Activated CD4-positive, alpha-beta T cell treated with anti-CD3 and anti-CD28 coated beads, Interleukin-2, amount 10 ng/mL, durations not matched to agents 7 days and 5 days (primary cell): Measurements from ENCODE around the gene DNAJC19. TPM values are rescaled to one million over a fixed set of nuclear protein-coding genes. Genes with fewer than 3 reads are reported as not detected.

Experiments used
- CTCF ChIA-PET: fragments of 350-600 bp; sonication (Branson Sonifier 250); formaldehyde crosslinking; loops from one replicate; lab custom pipeline; 2021; ENCODE audit warnings: antibody characterized with exemption; lab: Charles Lee
- POLR2A ChIA-PET: fragments of 350-600 bp; sonication (Branson Sonifier 250); formaldehyde crosslinking; loops from one replicate; lab custom pipeline; 2021; ENCODE audit warnings: antibody characterized with exemption; lab: Charles Lee
- DNase-seq: peaks from one replicate; pipeline ENCODE4 v3.0.0-alpha.2; 2020
- H3K27ac Mint-ChIP-seq: one replicate; pipeline ENCODE4 v1.8.0; 2021; ENCODE audit warnings: mild to moderate bottlenecking, moderate library complexity, mixed read lengths
- H3K27me3 Mint-ChIP-seq: one replicate; pipeline ENCODE4 v1.8.0; 2021; ENCODE audit warnings: mixed read lengths
- H3K36me3 Mint-ChIP-seq: one replicate; pipeline ENCODE4 v1.8.0; 2021; ENCODE audit warnings: low read depth, mixed read lengths
- H3K4me1 Mint-ChIP-seq: one replicate; pipeline ENCODE4 v1.8.0; 2021; ENCODE audit warnings: mixed read lengths
- H3K4me3 Mint-ChIP-seq: one replicate; pipeline ENCODE4 v1.8.0; 2021; ENCODE audit warnings: mild to moderate bottlenecking, moderate library complexity, mixed read lengths
- H3K9me3 Mint-ChIP-seq: one replicate; pipeline ENCODE4 v1.8.0; 2021; ENCODE audit warnings: mixed read lengths
- total RNA-seq, 2 experiments: library from RNA; stranded (reverse); gene quantifications; one replicate each; pipeline ENCODE4 v1.2.3, GENCODE V29; 2021

DNAJC19 gene
- total RNA-seq, 2 experiments from 2014 or later, result 33.5 to 45.7 TPM

- ChIA-PET POLR2A (no interaction called here), CTCF (interaction anchor here (1.2 kb wide), 1 partner anchor 8 kb away, joined by 3 read pairs; no protein-coding TSS in a partner anchor)
- H3K27ac Mint-ChIP-seq, result no peak overlapping the region
- H3K9me3 Mint-ChIP-seq, result no peaks in the 10 kb centered on the region
- H3K36me3 Mint-ChIP-seq, result peaks cover 44% of the 10 kb centered on the region
- no peak for DNase-seq
- H3K4me3 Mint-ChIP-seq, result no peak overlapping the region
- no peaks in the 10 kb centered on the region for H3K27me3 Mint-ChIP-seq
- peaks cover 7% of the 10 kb centered on the region for H3K4me1 Mint-ChIP-seq
Observed at GRCh38 chr3:180947761-180948390, 41.7 kb downstream of the DNAJC19 start.

GRCh38 chr3:180940826-180941225 is 48.7 kb downstream of the DNAJC19 start:
- no peak for DNase-seq
- no peaks in the 10 kb centered on the region for H3K9me3 Mint-ChIP-seq
- no peaks in the 10 kb centered on the region for H3K4me1 Mint-ChIP-seq
- H3K4me3 Mint-ChIP-seq, result no peak overlapping the region
- H3K36me3 Mint-ChIP-seq, result peaks cover 45% of the 10 kb centered on the region
- POLR2A ChIA-PET, result no interaction called here
- H3K27ac Mint-ChIP-seq, result no peak overlapping the region
- CTCF ChIA-PET, result no interaction called here
- H3K27me3 Mint-ChIP-seq, result no peaks in the 10 kb centered on the region

DNA sequence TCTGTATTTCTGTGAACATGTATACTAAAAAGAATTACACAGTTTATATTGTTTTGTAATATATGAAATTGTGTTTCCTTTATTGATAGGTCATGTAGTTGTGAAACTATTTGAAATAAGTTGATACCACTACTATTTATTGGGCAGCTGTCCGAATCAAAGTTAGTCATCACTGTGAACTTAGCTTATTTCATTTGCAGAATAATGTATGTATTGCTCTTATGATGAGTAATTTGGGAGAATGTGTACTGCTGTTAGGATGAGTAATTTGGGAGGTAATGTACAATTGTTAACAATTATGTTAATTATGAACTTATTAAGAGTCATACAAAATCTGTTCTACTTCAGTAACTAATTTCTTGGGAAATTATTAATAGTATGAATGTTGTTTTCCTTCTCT is 54.9 kb downstream of the DNAJC19 start:
- ChIA-PET POLR2A (no interaction called here), CTCF (interaction anchor here (1.3 to 1.4 kb wide), 2 partner anchors 22 to 23 kb away, joined by 3 read pairs; no protein-coding TSS in a partner anchor)
- Mint-ChIP-seq H3K4me1 (peaks cover 7% of the 10 kb centered on the region), H3K27me3 (no peaks in the 10 kb centered on the region), H3K9me3 (no peaks in the 10 kb centered on the region), H3K36me3 (peaks cover 36% of the 10 kb centered on the region), H3K4me3 (no peak overlapping the region), H3K27ac (no peak overlapping the region)
- DNase-seq, result no peak

Other genes with a start within 250 kb of the DNAJC19 start
- 100 to 1,000 TPM; 124 to 125 TPM for gene FXR1, start 77.1 kb downstream of the DNAJC19 start, total RNA-seq